ENCODE data around the gene TTLL13.
"Not testable (repeated sequence)": the region's sequence is repeated elsewhere in the genome, so short reads cannot be mapped to it uniquely, and the experiment has no call there.

Gene TTLL13

GRCh38 chr15:90287101-90287500, 37.7 kb downstream of the TTLL13 start:
- DNase-seq (ENCODE audit: low read depth): no peak

- DNase-seq (ENCODE audit: low read depth): no peak
Observed at GRCh38 chr15:90287946-90288345, 38.6 kb downstream of the TTLL13 start.

- DNase-seq (ENCODE audit: low read depth): no peak
Observed at GRCh38 chr15:90291679-90292356, 42.5 kb downstream of the TTLL13 start.

GRCh38 chr15:90293040-90293810, 43.9 kb downstream of the TTLL13 start:
- not testable (repeated sequence) for DNase-seq (ENCODE audit: low read depth)

GRCh38 chr15:90294159-90294558, 44.8 kb downstream of the TTLL13 start:
- no peak for DNase-seq (ENCODE audit: low read depth)

GRCh38 chr15:90294601-90295269, 45.4 kb downstream of the TTLL13 start:
- DNase-seq (ENCODE audit: low read depth): no peak

- DNase-seq (ENCODE audit: low read depth): no peak
Observed at GRCh38 chr15:90295270-90295648, 45.9 kb downstream of the TTLL13 start.

GRCh38 chr15:90296316-90296884, 47.0 kb downstream of the TTLL13 start:
- DNase-seq (ENCODE audit: low read depth): not testable (repeated sequence)

- no peak for DNase-seq (ENCODE audit: low read depth)
Observed at GRCh38 chr15:90297021-90297420, 47.7 kb downstream of the TTLL13 start.

GRCh38 chr15:90300541-90300940, 51.2 kb downstream of the TTLL13 start:
- DNase-seq (ENCODE audit: low read depth): no peak

- DNase-seq (ENCODE audit: low read depth): no peak
Observed at GRCh38 chr15:90300988-90301706, 51.8 kb downstream of the TTLL13 start.

- no peak for DNase-seq (ENCODE audit: low read depth)
Observed at GRCh38 chr15:90301707-90302300, 52.4 kb downstream of the TTLL13 start.

GRCh38 chr15:90305355-90305754, 56.0 kb downstream of the TTLL13 start:
- not testable (repeated sequence) for DNase-seq (ENCODE audit: low read depth)

GRCh38 chr15:90305932-90306331, 56.6 kb downstream of the TTLL13 start:
- DNase-seq (ENCODE audit: low read depth): no peak

GRCh38 chr15:90306560-90306959, 57.2 kb downstream of the TTLL13 start:
- no peak for DNase-seq (ENCODE audit: low read depth)

GRCh38 chr15:90307661-90308060, 58.3 kb downstream of the TTLL13 start:
- no peak for DNase-seq (ENCODE audit: low read depth)

GRCh38 chr15:90309020-90309419, 59.7 kb downstream of the TTLL13 start:
- no peak for DNase-seq (ENCODE audit: low read depth)

Measured in GM04504 (cell line).